ENCODE data around the gene OR4K15. TPM values are rescaled to one million over a fixed set of nuclear protein-coding genes. Genes with fewer than 3 reads are reported as not detected.
"Not testable (repeated sequence)": the region's sequence is repeated elsewhere in the genome, so short reads cannot be mapped to it uniquely, and the experiment has no call there.

The OR4K15 gene, protein sequence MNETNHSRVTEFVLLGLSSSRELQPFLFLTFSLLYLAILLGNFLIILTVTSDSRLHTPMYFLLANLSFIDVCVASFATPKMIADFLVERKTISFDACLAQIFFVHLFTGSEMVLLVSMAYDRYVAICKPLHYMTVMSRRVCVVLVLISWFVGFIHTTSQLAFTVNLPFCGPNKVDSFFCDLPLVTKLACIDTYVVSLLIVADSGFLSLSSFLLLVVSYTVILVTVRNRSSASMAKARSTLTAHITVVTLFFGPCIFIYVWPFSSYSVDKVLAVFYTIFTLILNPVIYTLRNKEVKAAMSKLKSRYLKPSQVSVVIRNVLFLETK
- total RNA-seq: not detected
- polyA plus RNA-seq: not detected
- long read RNA-seq, donor 1: 0 reads
- long read RNA-seq, donor 2: 0 reads
- long read RNA-seq, donor 3: 0 reads
- long read RNA-seq, donor 4: 0 reads
- long read RNA-seq, donor 5: 0 reads
- long read RNA-seq, donor 6: 0 reads
- long read RNA-seq, donor 7: 0 reads
- long read RNA-seq, donor 8: 0 reads
- long read RNA-seq, donor 9: 0 reads
- long read RNA-seq, donor 10: 0 reads

- DNase-seq (ENCODE audit: low read depth in 6 of 9, low spot score in 9 of 9): no peak
- H3K36me3 ChIP-seq (ENCODE audit: control insufficient read depth in 2 of 2, insufficient read depth in 2 of 2, low read length in 1 of 2): no peaks in the 10 kb centered on the region
- no peaks in the 10 kb centered on the region for H3K27me3 ChIP-seq (ENCODE audit: control insufficient read depth in 2 of 2, insufficient read depth in 1 of 2, low read length in 1 of 2)
- no peaks in the 10 kb centered on the region for H3K9me3 ChIP-seq (ENCODE audit: control insufficient read depth in 2 of 2, insufficient read depth in 1 of 2, low read length in 1 of 2)
- no peak within 1 kb of the TSS for H3K27ac ChIP-seq (ENCODE audit: low read depth in 1 of 2, low read length in 1 of 2)
- 98% methylated on average over 3 of the region's 3 CpGs for WGBS
- H3K4me3 ChIP-seq (ENCODE audit: low read length in 2 of 2): no peak within 1 kb of the TSS
- no peaks in the 10 kb centered on the region for H3K4me1 ChIP-seq (ENCODE audit: control insufficient read depth in 2 of 2, insufficient read depth in 2 of 2, low read length in 2 of 2)
Measured at GRCh38 chr14:19975291-19975690, at the start of gene OR4K15. TSS of gene OR4K15 (plus strand) at chr14:19975591. CDS start at chr14:19975591, 0 bp downstream.

DNA sequence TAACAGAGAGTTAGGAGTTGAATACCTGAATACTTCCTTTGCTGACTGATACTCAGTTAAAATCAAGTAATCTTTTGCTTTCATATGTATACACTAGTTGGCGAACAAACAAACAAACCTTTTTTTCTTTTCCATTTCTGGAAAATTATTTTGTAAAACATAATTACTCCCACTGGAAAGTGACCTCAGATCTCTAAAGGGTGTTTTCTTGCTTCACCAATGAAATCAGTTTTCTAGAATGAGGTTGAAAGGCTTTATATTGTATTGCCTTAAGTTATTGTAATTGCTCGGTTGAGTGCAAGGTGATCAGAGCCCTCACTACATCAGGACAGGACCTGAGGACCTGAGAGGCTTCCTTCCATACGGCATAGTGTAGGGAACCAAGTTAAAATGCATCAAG lies 44.8 kb upstream of the OR4K15 start, which contains the start of gene OR4K1:
TSS of gene OR4K1 (plus strand) at position 301 of the 400 bp plus-strand sequence. CDS start 4,750 bp downstream, outside the sequence.
- no peak for DNase-seq (ENCODE audit: low read depth in 6 of 9, low spot score in 9 of 9)
- H3K4me3 ChIP-seq (ENCODE audit: low read length in 2 of 2): no peak within 1 kb of the TSS
- 66% methylated on average over 3 of the region's 3 CpGs for WGBS
- no peaks in the 10 kb centered on the region for H3K27me3 ChIP-seq (ENCODE audit: control insufficient read depth in 2 of 2, insufficient read depth in 1 of 2, low read length in 1 of 2)
- no peaks in the 10 kb centered on the region for H3K36me3 ChIP-seq (ENCODE audit: control insufficient read depth in 2 of 2, insufficient read depth in 2 of 2, low read length in 1 of 2)
- no peaks in the 10 kb centered on the region for H3K4me1 ChIP-seq (ENCODE audit: control insufficient read depth in 2 of 2, insufficient read depth in 2 of 2, low read length in 2 of 2)
- H3K9me3 ChIP-seq (ENCODE audit: control insufficient read depth in 2 of 2, insufficient read depth in 1 of 2, low read length in 1 of 2): no peaks in the 10 kb centered on the region
- no peak within 1 kb of the TSS for H3K27ac ChIP-seq (ENCODE audit: low read depth in 1 of 2, low read length in 1 of 2)

- WGBS: 98% methylated on average over 1 of the region's 1 CpG
- no peak overlapping the region for H3K4me3 ChIP-seq (ENCODE audit: low read length in 2 of 2)
- H3K36me3 ChIP-seq (ENCODE audit: control insufficient read depth in 2 of 2, insufficient read depth in 2 of 2, low read length in 1 of 2): no peaks in the 10 kb centered on the region
- no peaks in the 10 kb centered on the region for H3K27me3 ChIP-seq (ENCODE audit: control insufficient read depth in 2 of 2, insufficient read depth in 1 of 2, low read length in 1 of 2)
- H3K9me3 ChIP-seq (ENCODE audit: control insufficient read depth in 2 of 2, insufficient read depth in 1 of 2, low read length in 1 of 2): no peaks in the 10 kb centered on the region
- H3K27ac ChIP-seq (ENCODE audit: low read depth in 1 of 2, low read length in 1 of 2): no peak overlapping the region
- DNase-seq (ENCODE audit: low read depth in 6 of 9, low spot score in 9 of 9): no peak
- H3K4me1 ChIP-seq (ENCODE audit: control insufficient read depth in 2 of 2, insufficient read depth in 2 of 2, low read length in 2 of 2): no peaks in the 10 kb centered on the region
Measured at GRCh38 chr14:19941668-19942067, 33.7 kb upstream of the OR4K15 start.

DNA sequence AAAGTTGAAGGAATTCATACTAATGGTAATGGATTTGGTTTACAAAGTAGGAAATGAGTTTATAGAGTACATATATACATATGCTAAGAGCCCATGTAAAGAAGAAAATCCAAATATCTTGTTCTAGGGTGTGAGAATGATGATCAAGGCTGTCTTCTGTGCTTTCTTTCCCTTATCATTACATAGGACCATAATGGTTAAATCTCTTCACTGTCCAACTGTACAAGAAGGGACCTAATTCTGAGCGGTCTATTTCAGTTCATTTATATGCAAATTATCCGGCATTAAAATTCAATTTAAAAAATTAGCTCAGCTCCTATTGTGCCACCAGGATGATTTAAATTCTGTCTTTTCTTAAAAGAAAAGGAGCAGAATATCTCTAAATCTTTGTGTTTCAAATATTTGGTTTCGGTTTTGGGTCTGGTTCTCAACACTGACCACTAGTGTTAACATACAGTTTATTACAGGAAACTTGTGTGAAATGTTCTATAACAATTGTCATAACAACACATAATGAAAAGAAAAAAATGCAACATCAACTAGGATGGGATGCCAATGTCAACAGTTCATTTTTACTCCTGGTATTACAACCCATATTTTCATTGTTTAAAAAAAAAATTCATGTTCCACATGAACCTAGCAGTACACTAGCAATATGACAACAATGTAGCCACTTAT lies 27.8 kb upstream of the OR4K15 start:
- H3K27me3 ChIP-seq (ENCODE audit: control insufficient read depth in 2 of 2, insufficient read depth in 1 of 2, low read length in 1 of 2): no peaks in the 10 kb centered on the region
- no peak for DNase-seq (ENCODE audit: low read depth in 6 of 9, low spot score in 9 of 9)
- H3K4me3 ChIP-seq (ENCODE audit: low read length in 2 of 2): no peak overlapping the region
- no peaks in the 10 kb centered on the region for H3K9me3 ChIP-seq (ENCODE audit: control insufficient read depth in 2 of 2, insufficient read depth in 1 of 2, low read length in 1 of 2)
- 87% methylated on average over 3 of the region's 3 CpGs for WGBS
- no peak overlapping the region for H3K27ac ChIP-seq (ENCODE audit: low read depth in 1 of 2, low read length in 1 of 2)
- no peaks in the 10 kb centered on the region for H3K36me3 ChIP-seq (ENCODE audit: control insufficient read depth in 2 of 2, insufficient read depth in 2 of 2, low read length in 1 of 2)
- H3K4me1 ChIP-seq (ENCODE audit: control insufficient read depth in 2 of 2, insufficient read depth in 2 of 2, low read length in 2 of 2): no peaks in the 10 kb centered on the region

- no peaks in the 10 kb centered on the region for H3K9me3 ChIP-seq (ENCODE audit: control insufficient read depth in 2 of 2, insufficient read depth in 1 of 2, low read length in 1 of 2)
- no peaks in the 10 kb centered on the region for H3K4me1 ChIP-seq (ENCODE audit: control insufficient read depth in 2 of 2, insufficient read depth in 2 of 2, low read length in 2 of 2)
- no peaks in the 10 kb centered on the region for H3K27me3 ChIP-seq (ENCODE audit: control insufficient read depth in 2 of 2, insufficient read depth in 1 of 2, low read length in 1 of 2)
- H3K36me3 ChIP-seq (ENCODE audit: control insufficient read depth in 2 of 2, insufficient read depth in 2 of 2, low read length in 1 of 2): no peaks in the 10 kb centered on the region
- H3K27ac ChIP-seq (ENCODE audit: low read depth in 1 of 2, low read length in 1 of 2): no peak overlapping the region
- 86% methylated on average over 2 of the region's 2 CpGs for WGBS
- DNase-seq (ENCODE audit: low read depth in 6 of 9, low spot score in 9 of 9): no peak
- no peak overlapping the region for H3K4me3 ChIP-seq (ENCODE audit: low read length in 2 of 2)
Measured at GRCh38 chr14:19949218-19949617, 26.2 kb upstream of the OR4K15 start.

GRCh38 chr14:19969735-19970134 lies 5.7 kb upstream of the OR4K15 start:
- H3K4me3 ChIP-seq (ENCODE audit: low read length in 2 of 2); H3K27me3 ChIP-seq (ENCODE audit: control insufficient read depth in 2 of 2, insufficient read depth in 1 of 2, low read length in 1 of 2); H3K4me1 ChIP-seq (ENCODE audit: control insufficient read depth in 2 of 2, insufficient read depth in 2 of 2, low read length in 2 of 2); DNase-seq (ENCODE audit: low read depth in 6 of 9, low spot score in 9 of 9); H3K27ac ChIP-seq (ENCODE audit: low read depth in 1 of 2, low read length in 1 of 2); H3K9me3 ChIP-seq (ENCODE audit: control insufficient read depth in 2 of 2, insufficient read depth in 1 of 2, low read length in 1 of 2); H3K36me3 ChIP-seq (ENCODE audit: control insufficient read depth in 2 of 2, insufficient read depth in 2 of 2, low read length in 1 of 2): not testable (repeated sequence)
- WGBS: 54% methylated on average over 2 of the region's 2 CpGs

DNA sequence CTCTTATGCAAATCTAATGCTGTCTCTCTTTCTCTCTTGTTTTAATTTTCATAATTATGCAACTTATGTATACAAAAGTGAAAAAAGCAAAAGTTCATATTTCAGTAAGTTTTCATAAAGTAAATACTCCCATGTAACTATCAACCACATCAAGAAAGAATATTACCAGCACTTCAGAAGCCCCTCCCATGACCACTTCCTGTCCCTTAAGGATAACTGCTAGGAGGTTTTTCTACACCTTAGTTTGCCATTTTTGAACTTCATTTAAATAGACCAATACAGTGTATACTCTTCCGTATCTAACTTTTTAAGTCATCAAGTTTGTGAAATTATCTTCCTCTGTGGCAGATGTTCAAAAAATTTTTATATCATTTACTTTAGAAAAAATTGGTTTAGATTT lies 547 bp upstream of the OR4K15 start:
- Histone ChIP-seq H3K9me3 (ENCODE audit: control insufficient read depth in 2 of 2, insufficient read depth in 1 of 2, low read length in 1 of 2) (no peaks in the 10 kb centered on the region), H3K36me3 (ENCODE audit: control insufficient read depth in 2 of 2, insufficient read depth in 2 of 2, low read length in 1 of 2) (no peaks in the 10 kb centered on the region), H3K4me1 (ENCODE audit: control insufficient read depth in 2 of 2, insufficient read depth in 2 of 2, low read length in 2 of 2) (no peaks in the 10 kb centered on the region), H3K27ac (ENCODE audit: low read depth in 1 of 2, low read length in 1 of 2) (no peak overlapping the region), H3K4me3 (ENCODE audit: low read length in 2 of 2) (no peak overlapping the region), H3K27me3 (ENCODE audit: control insufficient read depth in 2 of 2, insufficient read depth in 1 of 2, low read length in 1 of 2) (no peaks in the 10 kb centered on the region)
- no peak for DNase-seq (ENCODE audit: low read depth in 6 of 9, low spot score in 9 of 9)
- 10% methylated on average over 1 of the region's 1 CpG for WGBS

- Histone ChIP-seq H3K27ac (ENCODE audit: low read depth in 1 of 2, low read length in 1 of 2) (no peak overlapping the region), H3K4me3 (ENCODE audit: low read length in 2 of 2) (no peak overlapping the region), H3K36me3 (ENCODE audit: control insufficient read depth in 2 of 2, insufficient read depth in 2 of 2, low read length in 1 of 2) (no peaks in the 10 kb centered on the region), H3K9me3 (ENCODE audit: control insufficient read depth in 2 of 2, insufficient read depth in 1 of 2, low read length in 1 of 2) (peaks cover 2 to 6% of the 10 kb centered on the region in 2 donors), H3K4me1 (ENCODE audit: control insufficient read depth in 2 of 2, insufficient read depth in 2 of 2, low read length in 2 of 2) (no peaks in the 10 kb centered on the region), H3K27me3 (ENCODE audit: control insufficient read depth in 2 of 2, insufficient read depth in 1 of 2, low read length in 1 of 2) (no peaks in the 10 kb centered on the region)
- DNase-seq (ENCODE audit: low read depth in 6 of 9, low spot score in 9 of 9): no peak
- WGBS: 59% methylated on average over 2 of the region's 2 CpGs
Measured at GRCh38 chr14:19993438-19993837, 18.0 kb downstream of the OR4K15 start.

DNA sequence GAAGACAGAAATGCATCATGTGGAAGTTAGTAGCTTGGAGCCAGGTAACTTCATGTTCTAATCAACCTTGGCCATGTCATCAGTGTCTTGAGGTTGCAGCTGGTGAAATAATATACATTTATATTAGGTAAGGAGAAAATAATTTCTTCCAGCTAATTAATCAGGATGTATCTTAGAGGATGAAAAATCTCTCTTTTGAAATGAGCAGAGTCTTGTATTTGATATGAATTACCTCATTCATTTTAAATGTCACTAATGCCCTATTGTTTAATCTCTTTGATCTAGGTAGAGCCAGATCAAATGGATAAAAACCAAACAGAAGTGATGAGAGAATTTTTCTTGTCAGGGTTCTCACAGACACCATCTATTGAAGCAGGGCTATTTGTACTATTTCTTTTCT lies 26.5 kb downstream of the OR4K15 start, which contains the start of gene OR4Q2:
TSS of gene OR4Q2 (plus strand) at position 301 of the 400 bp plus-strand sequence.
- H3K27ac ChIP-seq (ENCODE audit: low read depth in 1 of 2, low read length in 1 of 2): no peak within 1 kb of the TSS
- DNase-seq (ENCODE audit: low read depth in 6 of 9, low spot score in 9 of 9): no peak
- no peaks in the 10 kb centered on the region for H3K9me3 ChIP-seq (ENCODE audit: control insufficient read depth in 2 of 2, insufficient read depth in 1 of 2, low read length in 1 of 2)
- no peaks in the 10 kb centered on the region for H3K36me3 ChIP-seq (ENCODE audit: control insufficient read depth in 2 of 2, insufficient read depth in 2 of 2, low read length in 1 of 2)
- no peak within 1 kb of the TSS for H3K4me3 ChIP-seq (ENCODE audit: low read length in 2 of 2)
- no peaks in the 10 kb centered on the region for H3K4me1 ChIP-seq (ENCODE audit: control insufficient read depth in 2 of 2, insufficient read depth in 2 of 2, low read length in 2 of 2)
- no peaks in the 10 kb centered on the region for H3K27me3 ChIP-seq (ENCODE audit: control insufficient read depth in 2 of 2, insufficient read depth in 1 of 2, low read length in 1 of 2)

Data from thymus (tissue), 14 donors.